Esophagus muscularis mucosa (tissue), 3 donors: ENCODE data around the gene SELENON.

Experiments used
- CTCF ChIP-seq, 3 experiments: fragments of 200-600 bp in 2 of 3; fragments of 450-650 bp in 1 of 3; sonication (generic) in 2 of 3; IDR thresholded peaks; one replicate each; pipeline ENCODE4 v1.5.1; 2017 to 2019; ENCODE audit warnings: antibody characterized with exemption in 3 of 3, mild to moderate bottlenecking in 2 of 3, moderate library complexity in 1 of 3
- POLR2A ChIP-seq: fragments of 450-650 bp; IDR thresholded peaks from one replicate; pipeline ENCODE4 v1.6.1; 2017; ENCODE audit warnings: antibody characterized with exemption, moderate library complexity, mild to moderate bottlenecking, low read depth
- POLR2AphosphoS5 ChIP-seq, 2 donors: sonication (generic); formaldehyde crosslinking; IDR thresholded peaks; one replicate each; pipeline ENCODE4 v1.6.1; 2017; ENCODE audit warnings: antibody characterized with exemption in 2 of 2

- no peak for TF ChIP-seq POLR2A
- no peak for TF ChIP-seq CTCF (IDR thresholded peaks at IDR 0.05)
- no peak for TF ChIP-seq POLR2AphosphoS5 (IDR thresholded peaks at IDR 0.05)
These were observed 20.6 kb upstream of the SELENON start for GRCh38 chr1:25779388-25779787.
